IPS-18c (cell line): ENCODE results near the gene OSBPL1A.

Experiments
- H3K4me3 ChIP-seq: 2 replicates; pipeline ENCODE4 v1.7.0; 2013; ENCODE audit warnings: low read depth, mild to moderate bottlenecking, low read length, moderate library complexity; ENCODE audit not compliant: insufficient read depth
- H3K9me3 ChIP-seq: one replicate; pipeline ENCODE4 v1.6.1; 2013; ENCODE audit warnings: mild to moderate bottlenecking, low read length, moderate library complexity; ENCODE audit not compliant: control insufficient read depth, insufficient read depth

OSBPL1A gene

GRCh38 chr18:24293254-24293653 lies 104.4 kb downstream of the OSBPL1A start:
- Histone ChIP-seq H3K4me3 (no peak overlapping the region), H3K9me3 (no peaks in the 10 kb centered on the region)

- H3K9me3 ChIP-seq: no peaks in the 10 kb centered on the region
- H3K4me3 ChIP-seq: no peak overlapping the region
Observed at GRCh38 chr18:24278591-24278990, 119.0 kb downstream of the OSBPL1A start.

- Histone ChIP-seq H3K4me3 (no peak overlapping the region), H3K9me3 (no peaks in the 10 kb centered on the region)
Observed at GRCh38 chr18:24277516-24278195, 120.0 kb downstream of the OSBPL1A start.

- H3K4me3 ChIP-seq: no peak overlapping the region
- no peaks in the 10 kb centered on the region for H3K9me3 ChIP-seq
Observed at GRCh38 chr18:24276994-24277393, 120.6 kb downstream of the OSBPL1A start.

- H3K9me3 ChIP-seq: no peaks in the 10 kb centered on the region
- H3K4me3 ChIP-seq: no peak overlapping the region
Observed at GRCh38 chr18:24274837-24275236, 122.8 kb downstream of the OSBPL1A start.

GRCh38 chr18:24273596-24273995 lies 124.0 kb downstream of the OSBPL1A start:
- Histone ChIP-seq H3K9me3 (no peaks in the 10 kb centered on the region), H3K4me3 (no peak overlapping the region)

- Histone ChIP-seq H3K4me3 (peak overlapping the region; percentile 79; the same call in 1 of the 2 replicates), H3K9me3 (no peaks in the 10 kb centered on the region)
Observed at GRCh38 chr18:24272229-24272525, 125.4 kb downstream of the OSBPL1A start.

GRCh38 chr18:24271381-24272228 lies 126.0 kb downstream of the OSBPL1A start:
- Histone ChIP-seq H3K9me3 (no peaks in the 10 kb centered on the region), H3K4me3 (peak overlapping the region; percentile 79)

GRCh38 chr18:24270937-24271380 lies 126.7 kb downstream of the OSBPL1A start:
- peak overlapping the region; percentile 79 for H3K4me3 ChIP-seq
- no peaks in the 10 kb centered on the region for H3K9me3 ChIP-seq

GRCh38 chr18:24270358-24270936 lies 127.2 kb downstream of the OSBPL1A start:
- Histone ChIP-seq H3K4me3 (peak overlapping the region; percentile 79), H3K9me3 (no peaks in the 10 kb centered on the region)

GRCh38 chr18:24268784-24269550 lies 128.7 kb downstream of the OSBPL1A start:
- H3K9me3 ChIP-seq: no peaks in the 10 kb centered on the region
- no peak overlapping the region for H3K4me3 ChIP-seq

GRCh38 chr18:24267878-24268277 lies 129.7 kb downstream of the OSBPL1A start:
- H3K9me3 ChIP-seq: no peaks in the 10 kb centered on the region
- no peak overlapping the region for H3K4me3 ChIP-seq

- Histone ChIP-seq H3K9me3 (no peaks in the 10 kb centered on the region), H3K4me3 (no peak overlapping the region)
Observed at GRCh38 chr18:24266131-24266530, 131.5 kb downstream of the OSBPL1A start.

- Histone ChIP-seq H3K9me3 (no peaks in the 10 kb centered on the region), H3K4me3 (no peak overlapping the region)
Observed at GRCh38 chr18:24265502-24266064, 132.0 kb downstream of the OSBPL1A start.

- H3K9me3 ChIP-seq: no peaks in the 10 kb centered on the region
- H3K4me3 ChIP-seq: no peak overlapping the region
Observed at GRCh38 chr18:24263050-24263449, 134.6 kb downstream of the OSBPL1A start.

- H3K9me3 ChIP-seq: no peaks in the 10 kb centered on the region
- no peak overlapping the region for H3K4me3 ChIP-seq
Observed at GRCh38 chr18:24262087-24262486, 135.5 kb downstream of the OSBPL1A start.
